Stomach (tissue), 9 donors: ENCODE measurements around the gene FZD8. TPM values are rescaled to one million over a fixed set of nuclear protein-coding genes. Genes with fewer than 3 reads are reported as not detected.

Source experiments
- DNase-seq, 2 donors: peaks; one replicate each; pipeline versions ENCODE4 v3.0.0 to v3.0.0-alpha.2; 2013 to 2019
- H3K27ac ChIP-seq, 5 donors: fragments of 200-600 bp in 4 of 5; sonication (generic) in 4 of 5; one replicate each; pipeline ENCODE4 v1.5.1; 2013 to 2019; ENCODE audit warnings: mild to moderate bottlenecking in 1 of 5, moderate library complexity in 1 of 5
- H3K27me3 ChIP-seq, 3 donors: fragments of 200-600 bp; sonication (generic); one replicate each; pipeline ENCODE4 v1.5.1; 2017 to 2019; ENCODE audit warnings: mixed run types in 1 of 3
- H3K36me3 ChIP-seq, 4 donors: fragments of 200-600 bp; sonication (generic); 1 replicate in 3 of 4; 2 replicates in 1 of 4; pipeline ENCODE4 v1.5.1; 2016 to 2019
- H3K4me1 ChIP-seq, 4 donors: fragments of 200-600 bp; sonication (generic); one replicate each; pipeline ENCODE4 v1.5.1; 2016 to 2019
- H3K4me3 ChIP-seq, 4 donors: fragments of 200-600 bp; sonication (generic) in 3 of 4; one replicate each; pipeline ENCODE4 v1.5.1; 2016 to 2019; ENCODE audit warnings: mild to moderate bottlenecking in 1 of 4
- H3K9me3 ChIP-seq, 4 donors: fragments of 200-600 bp; sonication (generic); one replicate each; pipeline ENCODE4 v1.5.1; 2016 to 2019
- CTCF ChIP-seq, 7 experiments: fragments of 450-650 bp in 4 of 7; fragments of 200-600 bp in 3 of 7; sonication (generic) in 3 of 7; IDR thresholded peaks; one replicate each; pipeline ENCODE4 v1.5.1; 2016 to 2019; ENCODE audit warnings: antibody characterized with exemption in 7 of 7, control low read depth in 2 of 7, mild to moderate bottlenecking in 1 of 7
- EP300 ChIP-seq: sonication (generic); formaldehyde crosslinking; IDR thresholded peaks from one replicate; pipeline ENCODE4 v1.6.1; 2017; ENCODE audit warnings: antibody characterized with exemption
- POLR2A ChIP-seq, 4 donors: fragments of 450-650 bp; IDR thresholded peaks; one replicate each; pipeline ENCODE4 v1.6.1; 2016; ENCODE audit warnings: antibody characterized with exemption in 4 of 4, control low read depth in 2 of 4, mild to moderate bottlenecking in 1 of 4, moderate library complexity in 1 of 4
- POLR2AphosphoS5 ChIP-seq, 3 donors: sonication (generic); formaldehyde crosslinking; IDR thresholded peaks; one replicate each; pipeline ENCODE4 v1.6.1; 2016; ENCODE audit warnings: antibody characterized with exemption in 3 of 3
- WGBS, 5 donors: extraction: QIAGEN DNeasy Blood & Tissue Kit in 3 of 5; methylation state at CpG; one replicate each; pipeline versions ENCODE4 v1.1.5 to v1.1.7; 2013 to 2018; 5-methylcytosine and 5-hydroxymethylcytosine counted together
- intact Hi-C: fragments of 100-400 bp; cut with DNase I; formaldehyde crosslinking; loops from one replicate; pipeline ENCODE4 v1.15.1; 2023; ENCODE audit warnings: low total_unique reads
- polyA plus RNA-seq, 3 donors: library from polyadenylated mRNA; stranded (reverse); fragments of 200-250 nt; gene quantifications; one replicate each; pipeline ENCODE4 v1.2.3, GENCODE V29; 2013
- total RNA-seq, 5 donors: library from RNA; depleted of rRNA; stranded (reverse); fragments of >200 nt; gene quantifications; one replicate each; pipeline versions ENCODE4 v1.1.0 to v1.2.3, GENCODE V29; 2014 to 2016
- donor health status: healthy with polysubstance abuse.
- donor health status: Bipolar disorder and iron deficiency.
- donor health status: healthy.

The FZD8 gene
- total and polyA plus RNA-seq, 8 donors = 0.92 to 17.7 (median 7.1) TPM

DNA sequence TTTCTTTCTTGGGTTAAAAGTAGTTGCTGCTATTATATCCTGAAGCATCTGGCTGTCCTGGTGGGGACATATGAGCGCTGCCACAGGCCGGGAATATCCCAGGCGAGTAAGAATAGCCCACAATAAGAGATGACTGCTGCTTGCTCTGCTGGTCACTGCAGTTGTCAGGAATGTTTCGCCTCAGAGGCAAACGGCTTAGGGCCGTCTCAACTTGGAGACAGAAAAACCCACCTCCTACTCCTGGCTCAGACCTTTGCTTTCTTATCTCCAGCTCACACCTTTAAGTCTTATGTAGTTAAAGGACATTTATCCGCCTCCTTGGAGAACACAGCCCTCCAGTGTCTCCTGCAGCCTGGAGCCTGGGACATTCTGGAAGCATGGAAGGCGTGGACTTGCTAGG lies 36.9 kb downstream of the FZD8 start, which contains the start of gene GJD4:
Gene GJD4 (plus strand): TSS at position 151 of the 400 bp plus-strand sequence. CDS start 227 bp downstream, at position 378.
- no peak within 1 kb of the TSS for H3K27ac ChIP-seq
- H3K9me3 ChIP-seq = peaks cover 0 to 7% (median 3%) of the 10 kb centered on the region in 4 donors
- H3K36me3 ChIP-seq = no peaks in the 10 kb centered on the region
- intact Hi-C loops = no loop called here
- 56 to 68% (median 58%) methylated on average over 8 of the region's 8 CpGs for WGBS, 5 donors
- H3K4me1 ChIP-seq = peaks cover 11 to 13% (median 12%) of the 10 kb centered on the region in 4 donors
- no peak within 1 kb of the TSS for H3K4me3 ChIP-seq
- H3K27me3 ChIP-seq = peaks cover 0 to 63% (median 23%) of the 10 kb centered on the region in 3 donors
- no peak for DNase-seq
- no peak for TF ChIP-seq POLR2A (IDR thresholded peaks at IDR 0.05)
- no peak for TF ChIP-seq EP300
- no peak for TF ChIP-seq POLR2AphosphoS5 (IDR thresholded peaks at IDR 0.05)
- TF ChIP-seq CTCF (IDR thresholded peaks at IDR 0.05) = no peak

DNA sequence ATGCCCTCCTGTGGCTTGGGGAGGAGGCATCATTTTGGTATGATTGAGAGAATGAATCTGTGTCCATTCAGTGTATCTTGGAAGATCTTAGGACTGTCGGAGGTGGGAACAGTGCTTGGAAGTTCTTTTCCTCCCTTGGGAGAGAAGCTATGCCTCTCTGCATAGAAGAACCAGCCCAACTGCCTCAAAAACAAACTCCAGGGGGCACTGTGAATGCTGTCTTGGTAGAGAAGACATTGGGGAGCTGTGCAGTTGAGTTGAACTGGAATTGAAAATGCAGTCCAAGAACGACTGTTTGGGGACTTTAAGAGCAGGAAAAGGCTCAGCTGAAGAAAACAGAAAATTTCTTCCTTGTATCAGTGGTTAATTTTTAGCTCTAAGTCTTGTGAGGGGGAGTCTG lies 41.9 kb downstream of the FZD8 start:
- intact Hi-C loops = no loop called here
- H3K4me3 ChIP-seq = no peak overlapping the region
- peaks cover 0 to 16% (median 4%) of the 10 kb centered on the region in 3 donors for H3K27me3 ChIP-seq
- peaks cover 0 to 6% (median 0%) of the 10 kb centered on the region in 4 donors for H3K9me3 ChIP-seq
- no peak overlapping the region for H3K27ac ChIP-seq
- H3K36me3 ChIP-seq = no peaks in the 10 kb centered on the region
- WGBS, 5 donors = 61 to 78% (median 69%) methylated on average over 2 of the region's 2 CpGs
- DNase-seq = no peak
- TF ChIP-seq POLR2AphosphoS5 (IDR thresholded peaks at IDR 0.05) (no peak), EP300 (no peak), POLR2A (IDR thresholded peaks at IDR 0.05) (no peak), CTCF (IDR thresholded peaks at IDR 0.05) (no peak)
- no peaks in the 10 kb centered on the region for H3K4me1 ChIP-seq

DNA sequence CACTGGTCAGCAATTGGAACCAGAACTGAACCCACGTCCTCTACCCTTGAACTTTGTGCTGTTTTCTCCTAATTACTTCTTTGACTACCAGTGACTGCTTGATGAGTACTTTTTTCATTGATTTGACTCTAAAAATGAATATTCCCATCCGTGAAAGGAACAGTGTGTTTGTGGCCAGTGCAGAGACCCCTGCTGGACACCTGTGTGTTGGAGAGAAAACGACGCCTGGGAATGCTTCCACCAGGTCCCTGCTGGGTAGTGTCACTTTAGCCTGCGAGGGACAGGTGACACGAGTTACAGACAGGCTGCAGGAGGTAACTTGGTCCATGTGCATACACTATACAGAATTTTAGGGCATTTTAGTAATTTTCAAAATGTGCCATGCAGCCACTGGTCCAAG lies 43.7 kb downstream of the FZD8 start:
- no peak overlapping the region for H3K27ac ChIP-seq
- H3K36me3 ChIP-seq = no peaks in the 10 kb centered on the region
- H3K27me3 ChIP-seq = peaks cover 0 to 8% (median 4%) of the 10 kb centered on the region in 3 donors
- peak in 1 of 2 donors; percentile 23 for DNase-seq
- intact Hi-C loops = no loop called here
- no peak overlapping the region for H3K4me3 ChIP-seq
- peaks cover 0 to 6% (median 0%) of the 10 kb centered on the region in 4 donors for H3K9me3 ChIP-seq
- WGBS, 5 donors = 27 to 38% (median 31%) methylated on average over 6 of the region's 6 CpGs
- TF ChIP-seq EP300 (no peak), POLR2A (IDR thresholded peaks at IDR 0.05) (no peak), POLR2AphosphoS5 (IDR thresholded peaks at IDR 0.05) (no peak), CTCF (IDR thresholded peaks at IDR 0.05) (peak in 1 of 7 experiments; percentile 15)
- no peaks in the 10 kb centered on the region for H3K4me1 ChIP-seq

DNA sequence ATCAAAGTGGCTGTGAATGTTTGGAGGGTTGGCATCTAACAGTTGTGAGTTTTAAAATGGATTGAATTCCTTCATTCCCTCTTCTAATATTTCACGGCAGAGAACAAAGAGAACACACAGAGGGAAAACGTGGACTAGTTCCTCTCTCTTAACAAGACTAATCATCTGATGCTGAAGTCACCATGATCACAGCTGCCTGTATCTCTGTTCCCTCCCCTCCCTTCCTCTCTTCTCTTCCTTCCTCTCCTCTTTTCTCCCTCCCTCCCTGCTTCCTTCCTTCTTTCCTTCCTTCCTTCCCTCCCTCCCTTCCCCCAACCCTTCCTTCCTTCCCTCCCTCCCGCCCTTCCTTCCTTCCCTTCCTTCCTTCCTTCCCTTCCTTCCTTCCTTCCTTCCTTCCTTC lies 47.0 kb downstream of the FZD8 start:
- no peak for DNase-seq
- Histone ChIP-seq H3K36me3 (no peaks in the 10 kb centered on the region), H3K27me3 (peaks cover 0 to 2% (median 0%) of the 10 kb centered on the region in 3 donors), H3K9me3 (peaks cover 0 to 7% (median 4%) of the 10 kb centered on the region in 4 donors), H3K4me1 (no peaks in the 10 kb centered on the region), H3K4me3 (no peak overlapping the region), H3K27ac (no peak overlapping the region)
- no peak for TF ChIP-seq CTCF (IDR thresholded peaks at IDR 0.05)
- no peak for TF ChIP-seq POLR2A (IDR thresholded peaks at IDR 0.05)
- no peak for TF ChIP-seq EP300
- TF ChIP-seq POLR2AphosphoS5 (IDR thresholded peaks at IDR 0.05) = no peak
- 36 to 48% (median 38%) methylated on average over 3 of the region's 3 CpGs for WGBS, 5 donors
- intact Hi-C loops = no loop called here
